ENCODE results near the gene RAB3A. TPM values are rescaled to one million over a fixed set of nuclear protein-coding genes. Genes with fewer than 3 reads are reported as not detected.

The RAB3A gene
- 10 to 100 TPM in 3 of 9 donors, 1 to 10 TPM in 6; 2.3 to 32.3 (median 6.6) TPM for total RNA-seq
- polyA plus RNA-seq: 10 to 100 TPM in 1 of 3 donors, 1 to 10 TPM in 2; 4.0 to 16.6 (median 5.8) TPM
- long read RNA-seq, donor 1, transcript RAB3A-201 (5 exons, 1,528 nt): major isoform, 24 of 24 reads
- long read RNA-seq, donor 1, partial matches to known transcripts: 0 of 24 reads
- long read RNA-seq, donor 1, other reads (novel, unspliced or antisense): 0 of 24 reads
- long read RNA-seq, donor 2, transcript RAB3A-201 (5 exons, 1,528 nt): major isoform, 16 of 18 reads
- long read RNA-seq, donor 2, partial matches to known transcripts: 0 of 18 reads
- long read RNA-seq, donor 2, other reads (novel, unspliced or antisense): 0 of 18 reads
- long read RNA-seq, donor 3, transcript RAB3A-201 (5 exons, 1,528 nt): major isoform, 12 of 12 reads
- long read RNA-seq, donor 3, partial matches to known transcripts: 0 of 12 reads
- long read RNA-seq, donor 3, other reads (novel, unspliced or antisense): 0 of 12 reads
- long read RNA-seq, donor 4: 0 reads
- long read RNA-seq, donor 5, partial matches to known transcripts: 0 of 4 reads
- long read RNA-seq, donor 5, other reads (novel, unspliced or antisense): 1 of 4 reads
- long read RNA-seq, donor 6, transcript RAB3A-201 (5 exons, 1,528 nt): major isoform, 5 of 6 reads
- long read RNA-seq, donor 6, partial matches to known transcripts: 1 of 6 reads
- long read RNA-seq, donor 6, other reads (novel, unspliced or antisense): 0 of 6 reads
- long read RNA-seq, donor 7, transcript RAB3A-201 (5 exons, 1,528 nt): major isoform, 6 of 6 reads
- long read RNA-seq, donor 7, partial matches to known transcripts: 0 of 6 reads
- long read RNA-seq, donor 7, other reads (novel, unspliced or antisense): 0 of 6 reads
- long read RNA-seq, donor 8, transcript RAB3A-201 (5 exons, 1,528 nt): major isoform, 34 of 35 reads
- long read RNA-seq, donor 8, partial matches to known transcripts: 0 of 35 reads
- long read RNA-seq, donor 8, other reads (novel, unspliced or antisense): 0 of 35 reads
- long read RNA-seq, donor 9, transcript RAB3A-201 (5 exons, 1,528 nt): major isoform, 5 of 6 reads
- long read RNA-seq, donor 9, partial matches to known transcripts: 0 of 6 reads
- long read RNA-seq, donor 9, other reads (novel, unspliced or antisense): 0 of 6 reads
- long read RNA-seq, donor 10, transcript RAB3A-201 (5 exons, 1,528 nt): major isoform, 6 of 6 reads
- long read RNA-seq, donor 10, partial matches to known transcripts: 0 of 6 reads
- long read RNA-seq, donor 10, other reads (novel, unspliced or antisense): 0 of 6 reads

- intact Hi-C loops (cut with DNase I): no loop called here
These were observed at the start of gene RAB3A for GRCh38 chr19:18203863-18204393. TSS of gene RAB3A (minus strand) at chr19:18204042. CDS start at chr19:18202740, 1,302 bp downstream.

GRCh38 chr19:18253130-18253529 lies 49.3 kb upstream of the RAB3A start:
- no peak for TF ChIP-seq CTCF (IDR thresholded peaks at IDR 0.05)
- TF ChIP-seq POLR2A (IDR thresholded peaks at IDR 0.05): no peak
- intact Hi-C loops (cut with DNase I): loop anchor here (5.0 kb wide), 2 partner anchors 41 to 141 kb away; no protein-coding TSS in a partner anchor
- Histone ChIP-seq H3K27ac (no peak overlapping the region), H3K9me3 (replicated peaks in 1 of 3) (no peaks in the 10 kb centered on the region), H3K27me3 (no peaks in the 10 kb centered on the region), H3K4me1 (replicated peaks in 1 of 2) (no peaks in the 10 kb centered on the region), H3K36me3 (replicated peaks in 1 of 2) (no peaks in the 10 kb centered on the region), H3K4me3 (no peak overlapping the region)
- WGBS, 4 donors: 56 to 69% (median 60%) methylated on average over 3 to 4 of the region's 4 CpGs
- DNase-seq: no peak

More at GRCh38 chr19:18203863-18204393, at the start of gene RAB3A:
- H3K4me1 ChIP-seq (replicated peaks in 1 of 2): peaks cover 19 to 23% of the 10 kb centered on the region in 2 donors
- DNase-seq: peak; percentile 100
- peaks cover 0 to 7% of the 10 kb centered on the region in 2 donors for H3K36me3 ChIP-seq (replicated peaks in 1 of 2)
- no peaks in the 10 kb centered on the region for H3K9me3 ChIP-seq (replicated peaks in 1 of 3)
- peak within 1 kb of the TSS; percentile 67 to 96 (median 92) for H3K27ac ChIP-seq
- peak within 1 kb of the TSS in 3 of 4 donors; percentile 59 to 72 (median 62) for H3K4me3 ChIP-seq
- 0% methylated on average over 11 to 50 of the region's 50 CpGs for WGBS, 4 donors
- peak in 1 of 6 experiments; percentile 1 for TF ChIP-seq CTCF (IDR thresholded peaks at IDR 0.05)
- peak; percentile 76 to 84 for TF ChIP-seq POLR2A (IDR thresholded peaks at IDR 0.05)
- H3K27me3 ChIP-seq: no peaks in the 10 kb centered on the region

GRCh38 chr19:18252370-18252717 lies 48.5 kb upstream of the RAB3A start:
- H3K36me3 ChIP-seq (replicated peaks in 1 of 2): no peaks in the 10 kb centered on the region
- 42 to 67% (median 53%) methylated on average over 7 of the region's 7 CpGs for WGBS, 4 donors
- H3K27me3 ChIP-seq: no peaks in the 10 kb centered on the region
- no peak overlapping the region for H3K27ac ChIP-seq
- no peak overlapping the region for H3K4me3 ChIP-seq
- H3K9me3 ChIP-seq (replicated peaks in 1 of 3): no peaks in the 10 kb centered on the region
- no peaks in the 10 kb centered on the region for H3K4me1 ChIP-seq (replicated peaks in 1 of 2)
- TF ChIP-seq CTCF (IDR thresholded peaks at IDR 0.05): no peak
- intact Hi-C loops (cut with DNase I): loop anchor here (5.0 kb wide), 2 partner anchors 40 to 140 kb away; no protein-coding TSS in a partner anchor
- no peak for DNase-seq

Measured in adrenal gland (tissue), 19 donors.